Sigmoid colon (tissue), 7 donors: Measurements from ENCODE around the gene SPTBN4. TPM values are rescaled to one million over a fixed set of nuclear protein-coding genes. Genes with fewer than 3 reads are reported as not detected.

Source experiments
- DNase-seq: peaks from one replicate; pipeline ENCODE4 v3.0.0-alpha.2; 2019
- H3K27ac ChIP-seq, 4 donors: fragments of 200-600 bp; sonication (generic); one replicate each; pipeline ENCODE4 v1.5.1; 2016 to 2019; ENCODE audit warnings: mild to moderate bottlenecking in 1 of 4
- H3K27me3 ChIP-seq, 3 donors: fragments of 200-600 bp; sonication (generic); one replicate each; pipeline ENCODE4 v1.5.1; 2019; ENCODE audit warnings: mild to moderate bottlenecking in 1 of 3
- H3K36me3 ChIP-seq, 4 donors: fragments of 200-600 bp; sonication (generic); one replicate each; pipeline ENCODE4 v1.5.1; 2016 to 2019
- H3K4me1 ChIP-seq, 4 donors: fragments of 200-600 bp; sonication (generic); one replicate each; pipeline ENCODE4 v1.5.1; 2017 to 2019
- H3K4me3 ChIP-seq, 4 donors: fragments of 200-600 bp; sonication (generic); one replicate each; pipeline ENCODE4 v1.5.1; 2017 to 2019; ENCODE audit warnings: mild to moderate bottlenecking in 2 of 4, moderate library complexity in 1 of 4
- H3K9me3 ChIP-seq, 4 donors: fragments of 200-600 bp in 3 of 4; sonication (generic) in 3 of 4; one replicate each; pipeline versions ENCODE4 v1.5.1 to v1.6.1; 2013 to 2019
- EP300 ChIP-seq, 4 donors: sonication (generic); formaldehyde crosslinking; IDR thresholded peaks; one replicate each; pipeline ENCODE4 v1.6.1; 2017; ENCODE audit warnings: antibody characterized with exemption in 4 of 4
- POLR2A ChIP-seq, 2 donors: fragments of 450-650 bp; IDR thresholded peaks; one replicate each; pipeline ENCODE4 v1.6.1; 2016; ENCODE audit warnings: antibody characterized with exemption in 2 of 2, mild to moderate bottlenecking in 2 of 2, moderate library complexity in 2 of 2
- POLR2AphosphoS5 ChIP-seq, 4 donors: sonication (generic); formaldehyde crosslinking; IDR thresholded peaks; one replicate each; pipeline ENCODE4 v1.6.1; 2017; ENCODE audit warnings: antibody characterized with exemption in 4 of 4
- WGBS, 2 donors: extraction: QIAGEN DNeasy Blood & Tissue Kit; methylation state at CpG; one replicate each; pipeline ENCODE4 v1.1.7; 2013; 5-methylcytosine and 5-hydroxymethylcytosine counted together
- intact Hi-C: fragments of 100-400 bp; cut with DNase I; formaldehyde crosslinking; loops from one replicate; pipeline ENCODE4 v1.15.1; 2023
- polyA plus RNA-seq, 3 donors: library from polyadenylated mRNA; stranded (reverse); fragments of 200-250 nt; gene quantifications; one replicate each; pipeline ENCODE4 v1.2.3, GENCODE V29; 2013
- total RNA-seq, 4 donors: library from RNA; depleted of rRNA; stranded (reverse); fragments of >200 nt; gene quantifications; one replicate each; pipeline ENCODE4 v1.1.0, GENCODE V29; 2016
- TF ChIP-seq, protein P1 (sequence below), 4 experiments: fragments of 450-650 bp in 3 of 4; fragments of 200-600 bp in 1 of 4; IDR thresholded peaks; one replicate each; pipeline ENCODE4 v1.5.1; 2016 to 2019; ENCODE audit warnings: antibody characterized with exemption in 4 of 4, mild to moderate bottlenecking in 3 of 4, moderate library complexity in 2 of 4
- donor health status: healthy with polysubstance abuse.
- donor health status: Bipolar disorder and iron deficiency.
- donor health status: healthy.

Gene SPTBN4
- total and polyA plus RNA-seq, 7 donors = 0.23 to 5.0 (median 1.8) TPM; not detected in 1

DNA sequence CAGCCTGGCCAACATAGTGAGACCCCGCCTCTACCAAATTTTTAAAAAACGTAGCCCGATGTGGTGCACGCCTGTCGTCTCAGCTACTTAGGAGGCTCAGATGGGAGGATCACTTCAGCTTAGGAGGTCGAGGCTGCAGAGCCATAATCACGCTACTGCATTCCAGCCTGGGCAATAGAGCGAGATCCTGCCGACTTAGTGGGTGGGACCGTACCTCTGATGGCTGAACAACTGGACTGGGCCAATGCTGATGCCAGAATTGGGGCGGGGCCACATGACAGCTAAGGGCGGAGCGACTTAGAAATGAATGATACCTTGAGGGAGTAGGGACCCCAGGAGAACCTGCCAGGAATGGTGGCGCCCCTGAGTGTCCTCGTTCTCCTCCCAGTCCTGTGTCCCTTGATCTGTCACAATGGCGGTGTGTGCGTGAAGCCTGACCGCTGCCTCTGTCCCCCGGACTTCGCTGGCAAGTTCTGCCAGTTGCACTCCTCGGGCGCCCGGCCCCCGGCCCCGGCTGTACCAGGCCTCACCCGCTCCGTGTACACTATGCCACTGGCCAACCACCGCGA, 137.9 kb downstream of the SPTBN4 start:
- intact Hi-C loops = loop anchor here (5.0 kb wide), 4 partner anchors 33 to 182 kb away; partner anchors contain the start of genes BLVRB, SERTAD3 and SPTBN4
- no peaks in the 10 kb centered on the region for H3K9me3 ChIP-seq
- peak overlapping the region; percentile 20 to 46 (median 38) for H3K4me3 ChIP-seq
- H3K4me1 ChIP-seq = peaks cover 0 to 69% (median 67%) of the 10 kb centered on the region in 4 donors
- 19 to 29% methylated on average over 29 of the region's 29 CpGs for WGBS, 2 donors
- peak overlapping the region; percentile 71 to 85 (median 84) for H3K27ac ChIP-seq
- peaks cover 6 to 17% (median 15%) of the 10 kb centered on the region in 3 donors for H3K27me3 ChIP-seq
- DNase-seq = peak; percentile 79
- no peak for TF ChIP-seq POLR2AphosphoS5 (IDR thresholded peaks at IDR 0.05)
- TF ChIP-seq, protein P1, sequence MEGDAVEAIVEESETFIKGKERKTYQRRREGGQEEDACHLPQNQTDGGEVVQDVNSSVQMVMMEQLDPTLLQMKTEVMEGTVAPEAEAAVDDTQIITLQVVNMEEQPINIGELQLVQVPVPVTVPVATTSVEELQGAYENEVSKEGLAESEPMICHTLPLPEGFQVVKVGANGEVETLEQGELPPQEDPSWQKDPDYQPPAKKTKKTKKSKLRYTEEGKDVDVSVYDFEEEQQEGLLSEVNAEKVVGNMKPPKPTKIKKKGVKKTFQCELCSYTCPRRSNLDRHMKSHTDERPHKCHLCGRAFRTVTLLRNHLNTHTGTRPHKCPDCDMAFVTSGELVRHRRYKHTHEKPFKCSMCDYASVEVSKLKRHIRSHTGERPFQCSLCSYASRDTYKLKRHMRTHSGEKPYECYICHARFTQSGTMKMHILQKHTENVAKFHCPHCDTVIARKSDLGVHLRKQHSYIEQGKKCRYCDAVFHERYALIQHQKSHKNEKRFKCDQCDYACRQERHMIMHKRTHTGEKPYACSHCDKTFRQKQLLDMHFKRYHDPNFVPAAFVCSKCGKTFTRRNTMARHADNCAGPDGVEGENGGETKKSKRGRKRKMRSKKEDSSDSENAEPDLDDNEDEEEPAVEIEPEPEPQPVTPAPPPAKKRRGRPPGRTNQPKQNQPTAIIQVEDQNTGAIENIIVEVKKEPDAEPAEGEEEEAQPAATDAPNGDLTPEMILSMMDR (IDR thresholded peaks at IDR 0.05) = no peak
- no peak for TF ChIP-seq POLR2A (IDR thresholded peaks at IDR 0.05)
- TF ChIP-seq EP300 (IDR thresholded peaks at IDR 0.05) = no peak
- H3K36me3 ChIP-seq = no peaks in the 10 kb centered on the region

DNA sequence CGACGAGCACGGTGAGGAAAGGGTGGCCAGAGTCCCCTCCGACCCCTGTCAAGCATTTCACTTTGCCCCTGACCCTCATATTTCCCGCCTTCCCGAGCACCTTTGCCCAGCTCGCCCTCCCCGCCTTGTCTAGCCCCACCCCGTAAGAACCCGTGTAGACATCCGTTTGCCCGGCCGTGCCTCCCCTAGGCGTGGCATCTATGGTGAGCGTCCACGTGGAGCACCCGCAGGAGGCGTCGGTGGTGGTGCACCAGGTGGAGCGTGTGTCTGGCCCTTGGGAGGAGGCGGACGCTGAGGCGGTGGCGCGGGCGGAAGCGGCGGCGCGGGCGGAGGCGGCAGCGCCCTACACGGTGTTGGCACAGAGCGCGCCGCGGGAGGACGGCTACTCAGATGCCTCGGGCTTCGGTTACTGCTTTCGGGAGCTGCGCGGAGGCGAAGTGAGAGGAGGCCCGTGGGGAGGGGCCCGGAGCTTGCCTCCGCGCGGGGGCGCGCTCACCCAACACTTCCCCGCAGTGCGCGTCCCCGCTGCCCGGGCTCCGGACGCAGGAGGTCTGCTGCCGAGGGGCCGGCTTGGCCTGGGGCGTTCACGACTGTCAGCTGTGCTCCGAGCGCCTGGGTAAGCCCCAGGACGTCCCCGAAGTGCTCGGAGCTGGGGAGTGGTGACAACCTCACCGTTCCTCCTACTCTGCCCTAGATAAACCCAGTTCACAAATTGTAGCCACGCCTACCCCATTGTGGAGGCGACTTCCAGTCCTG, 138.6 kb downstream of the SPTBN4 start:
- TF ChIP-seq, protein P1 (IDR thresholded peaks at IDR 0.05) = no peak
- TF ChIP-seq POLR2AphosphoS5 (IDR thresholded peaks at IDR 0.05) = peak in 3 of 4 donors; percentile 25 to 30 (median 27)
- Histone ChIP-seq H3K9me3 (no peaks in the 10 kb centered on the region), H3K27ac (peak overlapping the region; percentile 71 to 85 (median 80)), H3K36me3 (no peaks in the 10 kb centered on the region), H3K4me3 (peak overlapping the region; percentile 20 to 46 (median 38)), H3K4me1 (peaks cover 0 to 69% (median 66%) of the 10 kb centered on the region in 4 donors), H3K27me3 (peaks cover 3 to 17% (median 16%) of the 10 kb centered on the region in 3 donors)
- intact Hi-C loops = no loop called here
- 1% methylated on average over 71 of the region's 71 CpGs for WGBS, 2 donors
- peak; percentile 86 for DNase-seq

DNA sequence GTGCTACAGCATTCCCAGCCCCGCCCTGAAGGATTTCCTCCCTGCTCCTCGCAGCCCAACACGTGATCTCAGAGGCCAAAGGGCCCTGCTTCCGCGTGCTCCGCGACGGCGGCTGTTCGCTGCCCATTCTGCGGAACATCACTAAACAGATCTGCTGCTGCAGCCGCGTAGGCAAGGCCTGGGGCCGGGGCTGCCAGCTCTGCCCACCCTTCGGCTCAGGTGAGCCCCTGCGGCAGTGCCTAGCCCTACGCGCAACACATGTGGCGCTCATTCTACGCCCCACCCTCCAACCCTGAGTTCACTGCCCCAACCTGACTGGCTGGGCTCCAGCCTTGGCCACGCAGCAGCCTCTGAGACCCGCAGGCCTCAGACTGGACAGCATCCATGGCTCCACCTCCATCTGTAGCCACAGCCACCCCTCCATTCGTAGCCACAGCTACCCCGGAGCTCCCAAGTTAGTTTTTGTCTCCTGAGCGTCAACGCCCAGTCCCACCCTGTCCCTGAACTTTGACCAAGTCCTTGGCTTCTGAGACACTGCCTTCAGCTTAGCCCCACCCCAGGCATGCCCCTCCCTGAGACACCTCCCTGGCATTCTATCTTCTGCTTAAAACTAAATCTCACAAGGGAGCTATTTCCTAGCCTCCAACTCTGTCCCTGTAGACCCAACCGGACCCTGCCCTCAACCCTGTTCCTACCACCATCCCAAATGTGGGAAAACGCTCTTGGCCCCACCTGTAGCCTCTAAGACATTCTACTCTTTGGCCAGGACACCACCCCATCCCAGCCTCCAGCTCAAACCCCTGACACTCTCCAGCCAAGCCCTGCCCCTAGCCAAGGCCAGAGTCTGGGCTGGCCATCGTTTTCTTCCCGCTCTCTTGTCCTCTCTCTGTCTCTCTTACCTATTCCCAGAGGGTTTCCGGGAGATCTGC, 140.8 kb downstream of the SPTBN4 start:
- no peak for TF ChIP-seq POLR2A (IDR thresholded peaks at IDR 0.05)
- no peak for TF ChIP-seq POLR2AphosphoS5 (IDR thresholded peaks at IDR 0.05)
- TF ChIP-seq, protein P1 (IDR thresholded peaks at IDR 0.05) = no peak
- no peak for TF ChIP-seq EP300 (IDR thresholded peaks at IDR 0.05)
- DNase-seq = no peak
- H3K9me3 ChIP-seq = no peaks in the 10 kb centered on the region
- peak overlapping the region in 1 of 4 donors; percentile 85 for H3K27ac ChIP-seq
- 24 to 64% methylated on average over 31 of the region's 31 CpGs for WGBS, 2 donors
- no peaks in the 10 kb centered on the region for H3K36me3 ChIP-seq
- H3K4me1 ChIP-seq = peaks cover 0 to 56% (median 49%) of the 10 kb centered on the region in 4 donors
- H3K4me3 ChIP-seq = no peak overlapping the region
- intact Hi-C loops = no loop called here
- H3K27me3 ChIP-seq = peaks cover 3 to 13% (median 11%) of the 10 kb centered on the region in 3 donors

DNA sequence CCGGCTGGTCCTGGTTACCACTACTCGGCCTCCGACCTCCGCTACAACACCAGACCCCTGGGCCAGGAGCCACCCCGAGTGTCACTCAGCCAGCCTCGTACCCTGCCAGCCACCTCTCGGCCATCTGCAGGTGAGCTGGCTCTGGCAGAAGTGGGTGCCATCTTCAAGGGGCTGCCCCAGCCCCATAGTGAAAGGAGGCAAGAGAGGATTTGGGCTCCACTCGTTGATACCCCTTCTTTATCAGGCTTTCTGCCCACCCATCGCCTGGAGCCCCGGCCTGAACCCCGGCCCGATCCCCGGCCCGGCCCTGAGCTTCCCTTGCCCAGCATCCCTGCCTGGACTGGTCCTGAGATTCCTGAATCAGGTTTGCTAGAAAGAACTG, 141.4 kb downstream of the SPTBN4 start:
- TF ChIP-seq, protein P1 (IDR thresholded peaks at IDR 0.05) = no peak
- TF ChIP-seq POLR2AphosphoS5 (IDR thresholded peaks at IDR 0.05) (no peak), EP300 (IDR thresholded peaks at IDR 0.05) (no peak), POLR2A (IDR thresholded peaks at IDR 0.05) (no peak)
- no peaks in the 10 kb centered on the region for H3K36me3 ChIP-seq
- intact Hi-C loops = no loop called here
- WGBS, 2 donors = 93 to 95% methylated on average over 14 of the region's 14 CpGs
- H3K27ac ChIP-seq = no peak overlapping the region
- peaks cover 4 to 20% (median 15%) of the 10 kb centered on the region in 3 donors for H3K27me3 ChIP-seq
- peaks cover 0 to 51% (median 44%) of the 10 kb centered on the region in 4 donors for H3K4me1 ChIP-seq
- peak; percentile 66 for DNase-seq
- H3K4me3 ChIP-seq = no peak overlapping the region
- no peaks in the 10 kb centered on the region for H3K9me3 ChIP-seq
